Panc1 (cell line): Measurements from ENCODE around the gene ARHGAP44. TPM values are rescaled to one million over a fixed set of nuclear protein-coding genes. Genes with fewer than 3 reads are reported as not detected.

ENCODE experiments used
- ATAC-seq: fragments of 200-7000 bp; cut with Tn5 transposase; 2 replicates; pipeline ENCODE4 v1.9.1; 2020; ENCODE audit warnings: mild to moderate bottlenecking, moderate library complexity
- BruUV-seq: library from RNA; stranded (reverse); fragments of 400-500 nt; replicated peaks from 2 replicates; lab custom pipeline; 2021; lab: Mats Ljungman, UMichigan
- CTCF ChIA-PET: fragments of 300-600 bp; sonication (Branson Sonifier 250); formaldehyde crosslinking; loops from one replicate; lab custom pipeline; 2022; ENCODE audit warnings: antibody characterized with exemption; lab: Charles Lee
- POLR2A ChIA-PET: fragments of 300-600 bp; sonication (Branson Sonifier 250); formaldehyde crosslinking; loops from one replicate; lab custom pipeline; 2022; ENCODE audit warnings: antibody characterized with exemption; lab: Charles Lee
- DNase-seq: peaks from one replicate; pipeline ENCODE4 v3.0.0-alpha.2; 2010; ENCODE audit warnings: low read depth, low spot score
- H3K27ac ChIP-seq: 2 replicates; pipeline ENCODE4 v1.5.1; 2011; ENCODE audit warnings: mild to moderate bottlenecking, low read length, inconsistent platforms
- H3K27me3 ChIP-seq: fragments of 200-500 bp; sonication (Bioruptor generic); 2 replicates; pipeline ENCODE4 v1.6.0; 2014; ENCODE audit warnings: low read length, inconsistent platforms; ENCODE audit not compliant: control insufficient read depth, insufficient read depth
- H3K36me3 ChIP-seq: fragments of 200-500 bp; sonication (Bioruptor generic); 2 replicates; pipeline ENCODE4 v1.5.1; 2014; ENCODE audit warnings: inconsistent platforms, mild to moderate bottlenecking, low read length, moderate library complexity; ENCODE audit not compliant: control insufficient read depth, insufficient read depth
- H3K4me1 ChIP-seq: 2 replicates; pipeline ENCODE4 v1.5.1; 2011; ENCODE audit warnings: inconsistent platforms, mild to moderate bottlenecking, low read length, moderate library complexity; ENCODE audit not compliant: control insufficient read depth, insufficient read depth
- H3K4me3 ChIP-seq, 2 experiments: 2 replicates each; pipeline ENCODE4 v1.5.1; 2011 to 2012; ENCODE audit warnings: low read depth in 2 of 2, low read length in 2 of 2, mild to moderate bottlenecking in 2 of 2, inconsistent platforms in 1 of 2, moderate library complexity in 1 of 2
- H3K9me3 ChIP-seq: fragments of 200-500 bp; sonication (Bioruptor generic); 2 replicates; pipeline ENCODE4 v1.5.1; 2014; ENCODE audit warnings: low read depth, mild to moderate bottlenecking, inconsistent platforms, low read length, moderate library complexity; ENCODE audit not compliant: control insufficient read depth, insufficient read depth
- CTCF ChIP-seq: fragments of 450-650 bp; IDR thresholded peaks from 2 replicates; pipeline ENCODE4 v1.5.1; 2017; ENCODE audit warnings: mild to moderate bottlenecking
- POLR2AphosphoS5 ChIP-seq: IDR thresholded peaks from 2 replicates; pipeline ENCODE4 v1.6.1; 2012; ENCODE audit warnings: mild to moderate bottlenecking, low read depth, low read length, moderate library complexity
- REST ChIP-seq, 2 experiments: IDR thresholded peaks; 2 replicates each; pipeline ENCODE4 v1.6.1; 2011 to 2012; ENCODE audit warnings: low read depth in 2 of 2, control low read depth in 1 of 2, low read length in 1 of 2, mild to moderate bottlenecking in 1 of 2, moderate library complexity in 1 of 2; ENCODE audit not compliant: insufficient read depth in 1 of 2
- SIN3A ChIP-seq: IDR thresholded peaks from 2 replicates; pipeline ENCODE4 v1.6.1; 2012; ENCODE audit warnings: low read depth, mild to moderate bottlenecking, low read length, moderate library complexity, borderline replicate concordance; ENCODE audit not compliant: insufficient read depth
- TCF7L2 ChIP-seq: IDR thresholded peaks from 2 replicates; pipeline ENCODE4 v1.6.1; 2011; ENCODE audit warnings: mild to moderate bottlenecking, low read depth, low read length, inconsistent platforms
- in situ Hi-C: cut with HindIII; loops from 2 replicates; pipeline ENCODE4 v1.10.0; 2016; ENCODE audit warnings: low sequenced_read_pairs, low pct_unique_long_range_greater_than_20kb
- intact Hi-C: fragments of 100-400 bp; cut with micrococcal nuclease; formaldehyde crosslinking; loops from one replicate; pipeline ENCODE4 v1.10.0; 2022; ENCODE audit not compliant: unreplicated experiment
- total RNA-seq: library from RNA; stranded (reverse); gene quantifications from one replicate; pipeline ENCODE4 v1.2.1, GENCODE V29; 2021; ENCODE audit not compliant: unreplicated experiment

ARHGAP44 gene
- total RNA-seq, 1 experiment from 2014 or later: 0.80 TPM

DNA sequence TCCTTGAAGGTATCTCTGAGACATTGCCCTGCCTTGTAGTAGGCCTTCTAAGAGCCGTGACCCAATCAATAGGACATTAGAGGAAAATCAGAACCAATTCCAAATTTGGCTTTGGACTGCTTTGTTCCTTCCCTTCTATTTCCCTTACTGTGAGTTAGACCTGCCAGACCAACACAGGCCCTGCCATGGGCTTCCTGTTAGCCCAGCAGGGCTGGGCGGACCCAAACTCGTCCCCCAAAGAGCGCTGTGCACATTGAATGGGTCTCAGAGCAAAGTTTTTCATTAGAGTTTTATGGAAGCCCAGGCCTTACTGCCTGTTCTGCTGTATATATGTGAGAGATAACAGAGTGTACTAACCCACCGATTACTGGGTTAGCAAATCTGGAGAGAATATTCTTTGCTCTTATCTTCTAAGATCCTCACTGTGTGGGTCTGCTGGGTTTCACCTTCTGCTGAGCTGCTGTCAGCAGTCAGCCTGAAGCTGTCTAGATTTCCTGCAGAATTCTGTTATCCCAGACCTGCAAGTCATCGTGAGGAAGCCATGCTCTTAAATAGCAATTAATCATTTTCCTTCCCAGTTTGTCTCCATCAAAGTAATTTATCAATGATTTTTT lies 5.7 kb downstream of the ARHGAP44 start:
- in situ Hi-C loops (no loop called here), intact Hi-C loops (no loop called here)
- Histone ChIP-seq H3K27ac (no peak overlapping the region), H3K9me3 (no peaks in the 10 kb centered on the region), H3K36me3 (no peaks in the 10 kb centered on the region), H3K4me3 (no peak overlapping the region), H3K4me1 (no peaks in the 10 kb centered on the region), H3K27me3 (no peaks in the 10 kb centered on the region; the same call in none of the 2 replicates)
- TF ChIP-seq POLR2AphosphoS5 (no peak), CTCF (no peak), SIN3A (no peak), TCF7L2 (no peak), REST (IDR thresholded peaks at IDR 0.05; ENCODE audit: insufficient read depth in 1 of 2, low read depth in 2 of 2, low read length in 1 of 2) (no peak)
- ATAC-seq: no peak
- CTCF ChIA-PET: no interaction called here
- no peak for DNase-seq
- POLR2A ChIA-PET: no interaction called here
- no TSS peak for BruUV-seq

- TF ChIP-seq POLR2AphosphoS5 (no peak), TCF7L2 (no peak), REST (IDR thresholded peaks at IDR 0.05; ENCODE audit: insufficient read depth in 1 of 2, low read depth in 2 of 2, low read length in 1 of 2) (no peak), CTCF (no peak), SIN3A (no peak)
- H3K27ac ChIP-seq: no peak overlapping the region
- no peaks in the 10 kb centered on the region for H3K27me3 ChIP-seq
- CTCF ChIA-PET: no interaction called here
- H3K4me3 ChIP-seq: no peak overlapping the region
- BruUV-seq: no TSS peak
- POLR2A ChIA-PET: no interaction called here
- in situ Hi-C loops: no loop called here
- no peaks in the 10 kb centered on the region for H3K36me3 ChIP-seq
- no peaks in the 10 kb centered on the region for H3K9me3 ChIP-seq
- intact Hi-C loops: no loop called here
- ATAC-seq (no peak), DNase-seq (no peak)
- H3K4me1 ChIP-seq: no peaks in the 10 kb centered on the region
Measured at GRCh38 chr17:12800855-12801365, 11.6 kb downstream of the ARHGAP44 start.
